Stimulated activated CD4-positive, alpha-beta T cell treated with anti-CD3 and anti-CD28 coated beads, Interleukin-4, amount 100 ng/mL, for 48 hours (primary cell): Measurements from ENCODE around the gene SLC17A5.
"Not testable (repeated sequence)": the region's sequence is repeated elsewhere in the genome, so short reads cannot be mapped to it uniquely, and the experiment has no call there.

Source experiments
- DNase-seq, 2 donors: peaks; one replicate each; pipeline ENCODE4 v3.0.0-alpha.2; 2020; ENCODE audit warnings: low read depth in 2 of 2

The SLC17A5 gene

DNA sequence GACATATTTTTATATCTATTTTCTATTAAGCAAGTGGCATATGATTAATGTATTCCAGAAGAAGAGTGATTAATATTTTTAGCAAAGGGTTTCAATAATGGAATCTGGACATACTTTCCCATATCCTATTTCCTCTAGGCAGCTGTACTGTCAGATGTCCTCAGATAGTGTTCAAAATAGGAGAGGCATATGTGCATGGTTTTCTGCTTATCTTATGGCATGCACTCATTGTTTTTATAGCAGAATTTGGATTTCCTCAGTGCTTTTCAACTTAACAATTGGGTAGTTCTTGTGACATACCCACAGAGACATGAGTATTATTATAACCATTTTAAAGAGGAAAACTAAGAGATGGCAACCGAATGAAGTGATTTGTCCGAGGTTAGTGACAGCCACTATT is 12.6 kb upstream of the SLC17A5 start:
- DNase-seq: no peak

DNA sequence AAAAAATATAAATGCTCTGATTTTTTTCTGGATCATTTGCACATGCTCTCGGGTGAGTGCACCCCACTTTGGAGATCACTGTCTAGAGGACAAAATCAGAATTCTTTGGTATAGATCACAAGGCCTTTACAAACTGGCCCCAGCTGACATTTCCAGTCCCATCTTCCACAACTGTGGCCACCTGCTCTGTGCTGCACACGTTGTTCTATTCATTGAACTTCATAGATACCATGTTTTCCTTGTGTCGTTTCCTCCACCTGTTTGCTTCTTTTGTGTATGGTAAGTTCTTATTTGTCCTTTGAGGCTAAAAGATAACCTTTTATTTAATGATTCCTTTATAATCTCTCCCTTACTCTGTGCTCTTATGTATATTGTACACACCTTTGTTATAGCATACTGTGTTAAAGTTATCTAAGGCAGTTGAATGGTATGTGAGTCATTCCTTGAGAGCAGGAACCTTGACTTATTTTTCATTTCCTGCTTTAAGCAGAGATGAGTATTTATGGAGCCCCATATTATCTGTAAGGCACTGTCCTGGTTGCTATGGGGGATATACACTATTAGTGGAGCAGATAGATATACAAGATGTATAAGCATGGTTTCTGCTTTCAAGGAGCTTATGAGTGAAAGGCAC is 12.0 kb upstream of the SLC17A5 start:
- DNase-seq: no peak

DNA sequence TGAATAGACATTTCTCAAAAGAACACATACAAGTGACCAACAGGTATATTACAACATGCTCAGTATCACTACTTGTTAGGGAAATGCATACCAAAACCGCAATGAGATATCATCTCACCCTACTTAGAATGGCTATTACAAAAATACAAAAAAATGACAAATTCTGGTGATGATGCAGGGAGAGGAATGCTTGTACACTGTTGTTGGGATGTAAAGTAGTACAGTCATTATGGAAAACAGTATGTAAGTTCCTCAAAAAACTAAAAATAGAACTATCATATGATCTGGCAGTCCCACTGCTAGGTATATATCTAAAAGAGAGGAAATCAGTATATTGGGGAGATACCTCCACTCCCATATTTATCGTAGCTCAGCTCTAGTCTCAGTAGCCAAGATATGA is 10.9 kb upstream of the SLC17A5 start:
- DNase-seq: no peak

DNA sequence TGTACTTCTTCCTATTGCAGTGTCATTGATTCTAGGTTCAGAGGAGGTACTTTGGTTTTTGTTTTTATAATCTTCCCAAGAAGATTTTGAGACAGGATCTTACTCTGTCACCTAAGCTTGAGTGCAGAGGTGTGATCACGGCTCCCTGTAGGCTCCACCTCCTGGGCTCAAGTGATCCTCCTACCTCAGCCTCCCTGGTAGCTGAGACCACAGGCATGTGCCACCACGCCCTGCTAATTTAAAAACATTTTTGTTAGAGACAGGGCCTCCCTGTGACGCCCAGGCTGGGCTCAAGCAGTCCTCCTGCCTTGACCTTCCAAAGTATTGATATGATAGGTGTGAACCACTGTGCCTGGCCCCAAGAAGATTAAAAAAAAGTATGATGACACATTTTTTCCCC is 3.4 kb upstream of the SLC17A5 start:
- no peak for DNase-seq

DNA sequence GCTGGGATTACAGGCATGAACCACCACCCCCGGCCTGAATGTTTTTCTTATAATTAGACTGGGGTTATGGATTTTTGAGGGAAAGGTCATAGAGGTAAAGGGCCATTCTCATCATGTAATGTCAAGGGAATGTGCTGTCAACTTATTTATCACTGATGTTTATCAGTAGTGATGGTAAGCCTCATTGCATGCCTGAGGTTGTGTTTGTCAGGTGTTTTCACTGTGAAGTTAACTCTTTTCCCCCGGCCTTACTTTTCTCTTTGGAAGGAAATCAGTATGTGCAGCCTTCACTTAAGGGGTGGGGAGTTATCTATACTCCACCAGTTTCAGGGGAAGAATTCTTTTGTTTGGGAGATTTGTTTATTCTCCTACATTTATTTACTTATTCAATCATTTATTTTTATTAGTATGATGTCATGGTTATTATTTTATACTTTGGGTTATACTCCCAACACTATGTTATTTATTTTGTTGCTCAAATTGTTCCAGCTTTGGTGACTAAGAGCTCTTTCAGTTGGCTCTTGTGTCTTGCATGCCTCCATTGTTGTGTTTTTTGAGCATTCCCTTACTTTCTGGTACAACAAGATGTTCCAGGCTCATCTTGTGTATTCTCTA is 2.8 kb upstream of the SLC17A5 start:
- DNase-seq: no peak

DNA sequence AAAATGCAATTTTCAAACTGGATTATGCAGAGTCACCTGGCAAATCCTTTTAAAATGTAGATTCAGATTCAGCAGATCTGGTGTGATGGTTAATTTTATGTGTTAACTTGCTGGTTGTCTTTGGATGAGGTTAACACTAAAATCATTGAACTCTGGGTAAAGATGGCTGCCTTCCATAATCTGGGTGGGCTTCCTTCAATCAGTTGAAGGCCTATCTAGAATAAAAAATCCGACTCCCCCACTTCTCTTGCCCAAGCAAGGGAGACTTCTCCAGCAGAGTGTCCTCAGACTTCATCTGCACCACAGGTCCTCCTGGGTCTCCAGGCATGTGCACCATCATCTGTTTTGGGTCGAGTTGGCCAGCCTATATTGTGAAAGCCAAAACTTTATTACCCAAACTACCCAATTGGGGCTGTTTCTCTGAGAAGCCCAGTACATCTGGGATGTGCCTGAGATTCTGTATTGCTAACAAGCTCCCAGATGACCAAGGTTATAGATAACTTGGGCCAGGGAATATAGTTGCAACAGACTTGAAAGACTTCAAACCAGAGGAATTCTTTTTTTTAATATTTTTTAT is 1.6 kb upstream of the SLC17A5 start:
- DNase-seq: no peak

DNA sequence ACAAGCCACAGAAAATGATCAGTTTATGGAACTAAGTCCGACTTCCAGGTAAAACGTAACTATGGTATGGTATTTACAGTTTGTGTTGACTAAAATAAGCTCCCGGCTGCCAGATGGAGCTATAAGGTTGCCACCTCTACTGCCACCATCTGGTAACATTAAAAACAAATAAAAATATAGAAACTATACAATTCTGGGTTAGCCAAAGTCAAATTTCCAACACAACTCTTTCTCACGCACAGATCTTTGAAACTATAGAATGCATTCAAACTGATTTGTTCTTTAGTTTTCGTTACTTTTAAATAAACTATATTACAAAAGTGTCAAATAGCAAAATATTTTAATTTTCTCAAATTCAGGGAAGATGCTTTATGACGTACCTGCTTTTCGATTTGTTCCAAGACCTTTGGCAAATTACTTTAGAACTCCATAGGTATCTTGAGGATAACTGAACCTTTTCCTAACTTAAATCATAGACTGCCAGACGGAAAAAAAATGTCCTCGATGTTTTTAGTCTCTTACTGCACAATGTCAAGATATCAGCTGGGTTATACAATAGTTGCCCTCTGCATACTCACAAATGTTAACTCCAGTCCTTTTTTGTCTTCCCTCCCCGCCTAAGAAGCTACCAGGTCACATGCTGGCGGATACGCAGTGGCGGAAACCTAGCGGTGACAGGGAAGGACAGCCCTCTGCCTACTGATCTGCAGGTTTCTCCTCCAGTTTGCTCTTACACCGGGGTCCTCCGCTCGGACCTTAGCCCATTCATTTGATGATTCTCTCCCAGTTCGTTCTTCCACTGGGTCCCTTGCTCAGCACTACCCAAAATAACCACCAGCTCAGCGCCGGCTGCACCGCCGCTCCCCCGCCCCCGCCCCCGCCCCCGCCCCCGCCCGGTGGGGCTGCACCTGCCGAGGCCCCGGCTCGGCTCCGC is 888 bp downstream of the SLC17A5 start:
- DNase-seq: peak; percentile 35 to 42

DNA sequence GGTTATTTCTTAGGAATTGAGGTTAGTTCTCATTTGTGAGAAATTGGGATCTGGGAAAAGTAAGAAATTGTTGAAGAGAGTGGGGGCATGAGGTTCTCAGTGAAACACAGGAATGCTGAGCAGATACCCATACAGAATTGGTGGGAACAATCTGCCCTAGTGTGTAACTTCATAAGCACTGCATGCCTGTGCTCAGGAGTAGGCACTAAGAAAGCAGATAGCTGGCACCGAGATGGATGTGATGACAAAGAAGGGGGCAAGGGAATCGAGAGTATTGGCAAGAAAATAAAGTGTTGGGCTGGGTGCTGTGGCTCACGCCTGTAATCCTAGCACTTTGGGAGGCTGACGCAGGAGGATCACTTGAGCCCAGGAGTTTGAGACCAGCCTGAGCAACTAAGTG is 4.0 kb downstream of the SLC17A5 start:
- DNase-seq: no peak

DNA sequence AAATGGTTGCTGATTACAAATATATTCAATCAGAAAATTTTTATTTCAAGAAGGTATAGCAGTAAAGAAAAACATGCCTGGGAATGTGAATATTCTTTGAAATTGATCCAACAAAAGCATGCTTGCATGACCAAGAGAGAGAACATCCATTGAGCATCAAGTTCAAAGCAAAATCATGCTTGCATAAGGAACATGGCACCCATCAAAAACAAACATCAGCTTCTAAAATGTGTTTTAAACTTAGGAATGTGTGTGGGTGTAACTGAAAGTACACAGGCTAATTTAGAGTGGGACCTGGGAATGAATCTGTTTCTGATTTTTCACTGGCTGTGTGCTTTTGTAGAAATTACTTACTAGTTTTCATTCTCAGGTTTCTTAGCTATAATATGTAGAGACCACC is 5.6 kb downstream of the SLC17A5 start:
- no peak for DNase-seq

DNA sequence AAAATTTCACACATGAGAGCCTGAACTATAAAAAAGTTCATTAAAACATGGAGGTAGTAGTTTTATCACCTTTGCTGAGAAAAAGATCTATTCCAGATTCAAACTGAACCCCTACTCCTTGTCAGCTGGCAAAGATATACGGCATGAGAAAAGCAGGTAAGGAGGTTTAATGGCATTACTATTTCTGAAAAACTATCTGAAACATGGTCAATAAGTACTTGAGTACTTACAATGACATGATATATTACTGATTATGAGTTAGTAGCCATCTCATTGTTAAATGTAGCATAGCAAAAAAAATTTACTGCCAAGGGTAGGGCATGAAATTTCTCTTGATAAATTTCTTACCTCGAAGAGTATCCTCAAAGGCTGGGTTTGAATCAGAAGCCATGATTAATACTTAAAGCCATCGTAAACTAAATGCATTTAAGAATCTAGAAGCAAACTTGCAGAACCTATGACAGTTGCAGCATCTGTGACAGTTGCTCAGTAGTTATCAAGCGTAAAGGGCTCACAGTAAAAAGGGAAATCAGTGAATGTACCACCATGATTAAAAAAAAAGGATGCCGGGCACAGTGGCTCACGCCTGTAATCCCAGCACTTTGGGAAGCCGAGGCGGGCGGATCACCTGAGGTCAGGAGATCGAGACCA is 8.7 kb downstream of the SLC17A5 start:
- no peak for DNase-seq

DNA sequence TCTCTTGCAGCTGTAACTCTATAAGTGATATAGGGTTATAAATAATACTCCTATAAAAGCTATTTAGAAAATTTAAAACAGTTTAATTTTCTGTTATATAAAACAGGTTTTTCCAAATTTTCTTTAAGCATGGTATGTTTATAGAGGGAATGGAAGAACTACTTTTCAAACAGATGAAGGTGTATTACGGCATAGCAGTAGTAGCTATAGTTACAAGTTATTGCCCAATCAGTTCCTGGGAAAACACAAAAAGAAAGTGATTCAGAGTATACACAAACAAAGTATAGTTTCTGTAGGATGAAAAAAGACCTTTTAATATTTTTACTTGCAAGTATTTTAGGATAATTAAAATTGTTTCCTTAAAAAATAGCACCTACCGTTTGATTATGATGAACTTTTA is 9.8 kb downstream of the SLC17A5 start:
- no peak for DNase-seq

DNA sequence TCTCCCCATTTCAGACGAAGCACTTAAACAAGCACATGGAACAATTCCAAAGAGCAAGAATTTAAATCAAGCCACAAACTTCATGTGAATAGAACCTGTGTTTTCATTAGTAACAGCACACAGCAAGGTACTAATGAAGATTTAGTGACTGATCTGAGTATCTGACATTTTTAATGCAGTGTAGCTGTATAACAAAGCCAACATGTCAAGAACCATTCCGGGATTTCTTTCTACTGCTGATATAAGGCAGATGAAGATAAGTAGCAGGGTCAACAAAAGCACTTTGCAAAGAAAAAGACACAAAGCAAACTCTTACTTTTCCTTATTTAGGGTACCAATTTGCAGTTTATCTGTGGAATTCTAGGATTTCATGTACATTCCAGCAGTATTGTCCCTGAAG is 11.3 kb downstream of the SLC17A5 start:
- no peak for DNase-seq

DNA sequence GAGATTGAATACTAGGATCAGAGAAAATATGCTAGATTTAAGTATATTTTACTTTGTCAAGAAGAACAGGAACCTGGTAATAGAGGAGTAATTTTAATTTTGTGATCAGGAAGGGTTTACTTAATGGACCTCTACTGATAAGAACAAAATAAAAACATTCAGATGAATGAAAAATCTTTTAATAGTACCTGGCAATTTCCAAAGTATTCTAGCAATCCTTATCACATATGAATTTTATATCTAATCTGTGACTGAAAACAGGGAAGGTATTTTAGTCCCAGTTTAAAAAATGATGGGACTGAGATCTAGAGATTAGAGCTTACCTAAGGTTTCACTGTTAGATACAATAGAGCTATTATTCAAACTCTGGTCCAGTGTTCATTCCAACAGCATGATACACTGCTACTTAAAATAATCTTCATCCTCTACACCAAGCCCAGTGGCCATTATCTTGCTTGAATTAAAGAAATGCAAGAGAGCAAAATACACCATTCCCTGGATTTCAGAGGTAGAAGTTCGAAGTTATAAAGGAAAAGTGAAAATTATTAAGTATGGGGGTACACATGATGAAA is 13.5 kb downstream of the SLC17A5 start:
- DNase-seq: no peak

DNA sequence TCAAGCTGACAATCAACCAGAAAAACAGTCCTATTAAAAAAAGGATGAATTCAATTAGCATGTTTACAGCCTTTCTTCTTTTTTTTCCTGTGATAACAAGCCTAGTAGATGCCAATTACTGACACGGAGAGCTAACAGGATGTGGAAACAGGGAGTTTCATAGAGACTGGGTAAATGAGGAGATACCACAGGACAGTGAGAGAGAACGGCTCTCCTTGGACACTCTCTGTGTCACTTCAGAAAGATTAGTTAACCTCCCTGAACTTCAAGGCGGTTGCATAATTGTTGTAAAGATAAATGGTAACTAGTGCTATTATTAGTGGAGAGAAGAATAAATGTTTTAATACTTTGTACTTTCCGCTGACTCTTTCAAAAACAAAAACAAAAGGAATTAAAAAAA is 14.8 kb downstream of the SLC17A5 start:
- DNase-seq: no peak

DNA sequence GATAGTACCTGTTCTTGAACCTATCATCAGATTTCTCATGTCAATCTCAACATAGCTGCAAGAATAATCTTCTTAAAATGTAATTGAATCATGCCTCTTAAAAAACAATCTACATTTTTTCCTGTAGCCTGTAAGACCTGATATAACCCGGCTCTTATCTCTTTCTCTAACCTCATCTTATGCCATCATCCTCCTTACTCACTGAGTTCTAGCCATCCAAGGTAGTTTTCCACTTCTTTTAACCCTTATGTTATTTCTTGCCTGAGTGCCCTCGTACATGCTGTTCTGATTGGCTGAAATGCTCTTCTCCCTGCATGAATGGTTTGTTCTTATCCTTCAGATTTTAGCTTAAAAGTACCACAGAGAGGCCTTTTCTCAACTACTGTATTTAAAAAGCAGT is 16.4 kb downstream of the SLC17A5 start:
- no peak for DNase-seq

DNA sequence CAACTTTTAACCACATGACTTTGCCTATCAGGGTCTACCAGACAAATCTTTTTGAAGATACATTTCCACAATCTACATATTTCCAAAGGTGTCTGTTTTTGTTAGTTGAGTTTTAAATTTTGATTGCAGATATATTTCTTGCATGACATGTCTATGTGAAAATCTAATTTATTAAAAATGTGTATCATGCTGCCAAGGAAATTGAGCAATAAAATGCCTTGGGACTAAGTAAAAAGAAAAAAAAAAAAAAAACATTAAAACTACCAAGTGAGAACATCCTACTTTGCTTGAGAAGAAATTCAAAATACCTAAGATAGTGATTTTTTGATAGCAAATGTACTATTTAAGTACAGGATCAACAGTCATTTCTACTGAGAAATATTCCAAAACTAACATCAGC is 17.7 kb downstream of the SLC17A5 start:
- no peak for DNase-seq

DNA sequence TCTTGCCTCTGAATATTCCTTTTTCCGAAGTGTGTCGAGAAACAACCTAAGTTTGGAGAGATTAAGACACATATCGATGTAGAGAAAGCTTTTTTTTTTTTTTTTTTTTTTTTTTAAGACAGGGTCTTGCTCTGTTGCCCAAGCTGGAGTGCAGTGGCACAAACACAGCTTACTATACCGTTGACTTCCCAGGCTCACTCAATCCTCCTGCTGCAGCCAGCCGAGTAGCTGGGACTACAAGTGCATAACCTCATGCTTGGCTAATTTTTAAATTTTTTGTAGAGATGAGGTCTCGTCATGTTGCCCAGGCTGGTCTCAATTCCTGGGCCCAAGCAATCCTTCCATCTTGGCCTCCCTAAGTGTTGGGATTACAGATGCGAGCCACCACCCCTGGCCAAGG is 21.4 kb downstream of the SLC17A5 start:
- DNase-seq: no peak

DNA sequence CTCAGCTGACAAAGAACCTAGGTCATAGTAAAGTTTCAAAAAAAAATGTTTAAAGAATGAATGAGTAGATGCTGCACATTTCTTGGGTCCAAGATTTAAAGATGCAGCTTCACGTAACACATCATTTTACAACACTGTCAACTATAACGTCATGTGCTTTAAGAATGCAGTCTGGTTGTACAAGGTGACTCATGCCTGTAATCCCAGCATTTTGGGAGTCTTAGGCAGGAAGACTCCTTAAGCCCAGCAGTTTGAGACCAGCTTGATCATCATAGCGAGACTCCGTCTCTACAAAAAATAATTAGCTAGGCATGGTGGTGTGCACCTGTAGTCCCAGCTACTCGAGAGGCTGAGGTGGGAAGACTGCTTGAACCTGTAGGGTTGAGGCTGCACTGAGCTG is 21.9 kb downstream of the SLC17A5 start:
- no peak for DNase-seq

DNA sequence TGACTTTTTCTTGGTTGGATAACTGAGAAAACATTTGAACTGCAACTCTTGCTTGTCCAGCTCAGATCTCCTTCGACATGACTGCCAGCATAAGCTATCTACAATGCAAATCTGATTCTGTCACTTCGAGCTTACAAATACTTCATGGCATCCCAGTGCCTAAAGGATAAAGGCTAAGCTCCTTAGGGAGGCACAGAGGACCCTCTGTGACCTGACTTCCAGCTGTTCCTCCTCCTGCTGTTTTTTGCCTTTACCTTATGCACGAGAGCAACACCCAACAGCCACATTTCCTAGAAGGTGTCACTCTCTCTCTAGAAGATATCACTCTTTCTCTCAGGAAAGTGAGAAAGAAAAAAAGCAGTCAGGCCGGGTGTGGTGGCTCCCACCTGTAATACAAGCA is 23.4 kb downstream of the SLC17A5 start:
- no peak for DNase-seq

DNA sequence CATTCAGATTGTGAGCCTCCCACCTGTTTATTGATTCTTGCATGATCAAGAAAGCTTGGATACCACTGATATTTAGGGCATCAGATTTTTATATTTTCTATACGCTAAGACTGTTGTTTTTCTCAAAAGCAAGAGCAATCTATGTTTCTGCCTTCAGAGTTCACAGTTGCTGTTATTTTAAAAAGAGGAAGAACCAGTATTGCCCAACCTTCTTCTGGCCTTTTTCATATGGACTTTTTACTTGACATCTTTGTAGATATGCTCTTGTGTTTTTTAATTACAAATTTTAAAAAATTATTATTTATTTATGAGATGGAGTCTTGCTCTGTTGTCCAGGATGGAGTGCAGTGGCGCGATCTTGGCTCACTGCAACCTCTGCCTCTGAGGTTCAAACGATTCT is 28.9 kb downstream of the SLC17A5 start:
- DNase-seq: no peak

DNA sequence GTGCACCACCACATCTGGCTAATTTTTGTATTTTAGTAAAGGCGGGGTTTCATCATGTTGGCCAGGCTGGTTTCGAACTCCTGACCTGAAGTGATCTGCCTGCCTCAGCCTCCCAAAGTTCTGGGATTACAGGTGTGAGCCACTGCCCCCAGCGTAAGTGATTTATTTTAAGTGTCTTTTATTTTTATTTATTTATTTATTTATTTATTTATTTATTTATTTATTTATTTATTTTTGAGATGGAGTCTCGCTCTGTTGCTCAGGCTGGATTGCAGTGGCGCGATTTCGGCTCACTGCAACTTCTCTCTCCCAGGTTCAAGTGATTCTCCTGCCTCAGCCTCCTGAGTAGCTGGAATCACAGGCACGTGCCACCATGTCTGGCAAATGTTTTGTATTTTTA is 30.3 kb downstream of the SLC17A5 start:
- DNase-seq: not testable (repeated sequence)

DNA sequence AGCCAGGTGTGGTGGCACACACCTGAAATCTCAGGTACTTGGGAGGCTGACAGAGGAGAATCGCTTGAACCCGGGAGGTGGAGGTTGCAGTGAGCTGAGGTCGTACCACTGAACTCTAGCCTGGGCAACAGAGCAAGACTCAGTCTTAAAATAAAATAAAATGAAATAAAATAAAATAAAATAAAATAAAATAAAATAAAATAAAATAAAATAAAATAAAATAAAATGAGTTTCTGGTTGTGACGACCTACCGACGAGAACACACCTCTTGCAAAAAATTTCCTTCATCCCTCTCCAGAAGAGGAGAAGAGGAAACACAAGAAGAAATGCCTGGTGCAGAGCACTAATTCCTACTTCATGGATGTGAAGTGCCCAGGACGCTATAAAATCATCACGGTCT is 35.7 kb downstream of the SLC17A5 start:
- DNase-seq: not testable (repeated sequence)
